GM12878 (cell line): ENCODE measurements around the gene SLC25A13. TPM values are rescaled to one million over a fixed set of nuclear protein-coding genes. Genes with fewer than 3 reads are reported as not detected.

Experiments used
- ATAC-seq: fragments of 200-7000 bp; cut with Tn5 transposase; 3 replicates; pipeline ENCODE4 v1.9.1; 2020; ENCODE audit warnings: mild to moderate bottlenecking, moderate library complexity
- BruUV-seq: library from RNA; stranded (reverse); fragments of 400-500 nt; replicated peaks from 2 replicates; lab custom pipeline; 2021; lab: Mats Ljungman, UMichigan
- CTCF ChIA-PET: fragments of 300-600 bp; sonication (Branson Sonifier 250); formaldehyde crosslinking; extraction: SDS; loops from one replicate; lab custom pipeline; 2021; ENCODE audit warnings: inconsistent platforms; lab: Yijun Ruan, JAX
- POLR2A ChIA-PET: fragments of 350-600 bp; formaldehyde crosslinking; extraction: SDS; loops from one replicate; lab custom pipeline; 2021; ENCODE audit warnings: inconsistent platforms; lab: Charles Lee
- RAD21 ChIA-PET: fragments of 300-600 bp; sonication (Branson Sonifier 250); formaldehyde crosslinking; loops from one replicate; lab custom pipeline; 2023; ENCODE audit warnings: antibody characterized with exemption; ENCODE audit not compliant: unreplicated experiment; lab: Charles Lee
- SMC1A ChIA-PET: fragments of 300-600 bp; sonication (Branson Sonifier 250); formaldehyde crosslinking; loops from one replicate; lab custom pipeline; 2023; ENCODE audit not compliant: unreplicated experiment, uncharacterized antibody; lab: Charles Lee
- DNase-seq: peaks from one replicate; pipeline ENCODE4 v3.0.0-alpha.2; 2011; ENCODE audit warnings: low read depth, low spot score
- FAIRE-seq: peaks from 3 replicates; lab custom pipeline; 2011; peaks lifted over from hg19 to GRCh38; lab: Jason Lieb, UNC
- H2AFZ ChIP-seq: 2 replicates; pipeline ENCODE4 v1.6.0; 2011; ENCODE audit warnings: low read depth, low read length, control low read depth; ENCODE audit not compliant: control insufficient read depth
- H3K27ac ChIP-seq: 2 replicates; pipeline ENCODE4 v1.5.1; 2011; ENCODE audit warnings: control low read depth; ENCODE audit not compliant: control insufficient read depth, insufficient read depth
- H3K27me3 ChIP-seq, 2 experiments: replicated peaks in 1 of 2; 2 replicates each; pipeline versions ENCODE4 v1.6.0 to v1.6.1; 2011; ENCODE audit warnings: low read length in 1 of 2; ENCODE audit not compliant: control insufficient read depth in 2 of 2, insufficient read depth in 2 of 2
- H3K36me3 ChIP-seq, 2 experiments: 2 replicates each; pipeline ENCODE4 v1.5.1; 2011; ENCODE audit warnings: low read length in 1 of 2; ENCODE audit not compliant: control insufficient read depth in 2 of 2, insufficient read depth in 2 of 2
- H3K4me1 ChIP-seq: 2 replicates; pipeline ENCODE4 v1.6.1; 2011; ENCODE audit warnings: mild to moderate bottlenecking, low read length, moderate library complexity, mixed read lengths; ENCODE audit not compliant: control insufficient read depth, insufficient read depth
- H3K4me2 ChIP-seq: 2 replicates; pipeline ENCODE4 v1.6.0; 2011; ENCODE audit warnings: control low read depth; ENCODE audit not compliant: control insufficient read depth, insufficient read depth
- H3K4me3 ChIP-seq: fragments of 200-600 bp; sonication (generic); 2 replicates; pipeline ENCODE4 v1.5.1; 2016
- H3K79me2 ChIP-seq: 2 replicates; pipeline ENCODE4 v1.6.0; 2011; ENCODE audit warnings: low read length; ENCODE audit not compliant: control insufficient read depth, insufficient read depth
- H3K9ac ChIP-seq: 2 replicates; pipeline ENCODE4 v1.8.0; 2011; ENCODE audit warnings: low read length, control low read depth, mixed read lengths; ENCODE audit not compliant: control insufficient read depth, insufficient read depth
- H3K9me3 ChIP-seq: replicated peaks from 3 replicates; pipeline ENCODE4 v1.5.1; 2011; ENCODE audit warnings: mild to moderate bottlenecking, low read length; ENCODE audit not compliant: control insufficient read depth, insufficient read depth
- H4K20me1 ChIP-seq: 2 replicates; pipeline ENCODE4 v1.6.0; 2011; ENCODE audit not compliant: control insufficient read depth, insufficient read depth
- CEBPB ChIP-seq, 2 experiments: fragments of 150-350 bp in 1 of 2; IDR thresholded peaks; 2 replicates each; pipeline ENCODE4 v1.6.1; 2012 to 2014; ENCODE audit warnings: low read depth in 2 of 2, low read length in 2 of 2, borderline replicate concordance in 1 of 2, inconsistent platforms in 1 of 2
- FOS ChIP-seq: IDR thresholded peaks from 3 replicates; pipeline ENCODE4 v1.6.1; 2011; ENCODE audit warnings: borderline replicate concordance; ENCODE audit not compliant: insufficient read length; ENCODE audit errors: extremely low read depth
- FOXM1 ChIP-seq: IDR thresholded peaks from 2 replicates; pipeline ENCODE4 v1.6.1; 2012; ENCODE audit warnings: low read depth, mild to moderate bottlenecking, inconsistent platforms, low read length, moderate library complexity
- HCFC1 ChIP-seq: fragments of 150-350 bp; IDR thresholded peaks from 2 replicates; pipeline ENCODE4 v1.6.1; 2014; ENCODE audit warnings: low read length
- MXI1 ChIP-seq: fragments of 150-350 bp; IDR thresholded peaks from 2 replicates; pipeline ENCODE4 v1.6.1; 2011; ENCODE audit warnings: low read depth, mild to moderate bottlenecking, inconsistent platforms, low read length, improper control_type of control experiment
- NFIC ChIP-seq: IDR thresholded peaks from 2 replicates; pipeline ENCODE4 v1.6.1; 2012; ENCODE audit warnings: low read depth, mild to moderate bottlenecking, inconsistent platforms, low read length, moderate library complexity
- PAX8 ChIP-seq: fragments of 450-650 bp; IDR thresholded peaks from 2 replicates; pipeline ENCODE4 v1.6.1; 2017; ENCODE audit warnings: mild to moderate bottlenecking, moderate library complexity
- PML ChIP-seq: IDR thresholded peaks from 2 replicates; pipeline ENCODE4 v1.6.1; 2012; ENCODE audit warnings: low read length, inconsistent platforms
- POLR2A ChIP-seq: IDR thresholded peaks from 2 replicates; pipeline ENCODE4 v1.6.1; 2011; ENCODE audit warnings: low read depth, mild to moderate bottlenecking, low read length
- RAD51 ChIP-seq: fragments of 450-650 bp; IDR thresholded peaks from 2 replicates; pipeline ENCODE4 v1.6.1; 2016; ENCODE audit warnings: moderate library complexity, mild to moderate bottlenecking, inconsistent platforms
- SPI1 ChIP-seq: IDR thresholded peaks from 2 replicates; pipeline ENCODE4 v1.6.1; 2011; ENCODE audit warnings: low read depth, mild to moderate bottlenecking, low read length, moderate library complexity, borderline replicate concordance; ENCODE audit not compliant: insufficient read depth
- SREBF1 ChIP-seq: IDR thresholded peaks from 2 replicates; pipeline ENCODE4 v1.6.1; 2012; ENCODE audit warnings: mild to moderate bottlenecking, low read length
- WRNIP1 ChIP-seq: IDR thresholded peaks from 2 replicates; pipeline ENCODE4 v1.6.1; 2011; ENCODE audit warnings: low read depth, low read length, improper control_type of control experiment, borderline replicate concordance
- ZNF622 ChIP-seq: fragments of 450-650 bp; IDR thresholded peaks from 2 replicates; pipeline ENCODE4 v1.6.1; 2017; ENCODE audit warnings: mild to moderate bottlenecking, inconsistent platforms
- ZZZ3 ChIP-seq: IDR thresholded peaks from 2 replicates; pipeline ENCODE4 v1.6.1; 2011; ENCODE audit warnings: low read depth; ENCODE audit not compliant: control insufficient read depth, insufficient read length
- WGBS: methylation state at CpG from one replicate; pipeline ENCODE4 v1.1.6; 2016; ENCODE audit warnings: low lambda C conversion rate; ENCODE audit not compliant: insufficient replicate concordance, insufficient coverage; ENCODE audit errors: missing lambda C conversion rate; 5-methylcytosine and 5-hydroxymethylcytosine counted together
- in situ Hi-C: fragments of 300-500 bp; cut with MboI; formaldehyde crosslinking; loops from 9 replicates; pipeline ENCODE4 v1.14.3; 2018; ENCODE audit warnings: mixed read lengths
- intact Hi-C: fragments of 100-400 bp; cut with micrococcal nuclease; formaldehyde crosslinking; loops from one replicate; pipeline ENCODE4 v1.14.2; 2022; ENCODE audit not compliant: unreplicated experiment
- polyA plus RNA-seq, 11 experiments: library from polyadenylated mRNA; depleted of rRNA in 4 of 11; unstranded in 6 of 11; stranded (reverse) in 5 of 11; fragments of >200 nt; fragmentation: Nextera tagmentation in 4 of 11; fragmentation: Illumina TruSeq in 1 of 11; extraction: Ambion mirVana in 4 of 11; extraction: Trizol in 1 of 11; gene quantifications; 1 replicate in 1 of 11; 2 replicates in 10 of 11; pipeline versions ENCODE4 v1.2.1 to v1.2.3, GENCODE V29; 2011 to 2016; ENCODE audit warnings: inconsistent platforms in 2 of 11, missing spikeins in 2 of 11, low read depth in 1 of 11
- total RNA-seq, 4 experiments: library from RNA; depleted of rRNA in 3 of 4; stranded (reverse); fragments of >200 nt in 3 of 4; fragmentation: Illumina TruSeq in 1 of 4; extraction: Trizol in 1 of 4; gene quantifications; 2 replicates each; pipeline versions ENCODE4 v1.2.1 to v1.2.3, GENCODE V29; 2013 to 2021
- TF ChIP-seq, protein P1 (sequence below): fragments of 450-650 bp; IDR thresholded peaks from 2 replicates; pipeline ENCODE4 v1.6.1; 2017; ENCODE audit warnings: mild to moderate bottlenecking, moderate library complexity
- TF ChIP-seq, protein P2 (sequence below): fragments of 450-650 bp; IDR thresholded peaks from 2 replicates; pipeline ENCODE4 v1.6.1; 2017; ENCODE audit warnings: antibody characterized with exemption, mild to moderate bottlenecking, moderate library complexity
- TF ChIP-seq, protein P3 (sequence below): IDR thresholded peaks from 2 replicates; pipeline ENCODE4 v1.6.1; 2011; ENCODE audit warnings: low read depth, mild to moderate bottlenecking, low read length, moderate library complexity, borderline replicate concordance; ENCODE audit errors: extremely low read depth

The SLC25A13 gene
- total and polyA plus RNA-seq, 10 of the 15 experiments (the other 5 are each of a cell fraction or from before 2014, with no cell fraction given): 7.0 to 24.7 (median 18.6) TPM

DNA sequence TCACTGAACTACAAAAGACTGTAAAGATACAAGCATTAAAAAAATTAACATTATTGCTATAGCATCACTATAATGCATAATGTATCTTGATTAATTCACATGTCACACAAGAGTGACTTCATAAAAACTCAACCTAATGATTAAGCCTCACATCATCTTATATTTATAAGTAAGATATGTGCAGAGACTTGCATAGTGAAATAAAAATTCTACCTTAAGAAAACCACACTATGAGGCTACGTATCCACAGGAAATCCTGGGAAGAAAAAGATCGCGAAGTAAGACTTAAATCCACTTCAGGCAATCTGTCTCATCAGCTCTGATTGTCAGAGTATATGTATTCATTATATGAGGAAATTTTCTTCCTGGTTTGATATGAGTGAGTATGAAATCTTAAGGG, 160.0 kb downstream of the SLC25A13 start (continued):
- TF ChIP-seq, protein P1, sequence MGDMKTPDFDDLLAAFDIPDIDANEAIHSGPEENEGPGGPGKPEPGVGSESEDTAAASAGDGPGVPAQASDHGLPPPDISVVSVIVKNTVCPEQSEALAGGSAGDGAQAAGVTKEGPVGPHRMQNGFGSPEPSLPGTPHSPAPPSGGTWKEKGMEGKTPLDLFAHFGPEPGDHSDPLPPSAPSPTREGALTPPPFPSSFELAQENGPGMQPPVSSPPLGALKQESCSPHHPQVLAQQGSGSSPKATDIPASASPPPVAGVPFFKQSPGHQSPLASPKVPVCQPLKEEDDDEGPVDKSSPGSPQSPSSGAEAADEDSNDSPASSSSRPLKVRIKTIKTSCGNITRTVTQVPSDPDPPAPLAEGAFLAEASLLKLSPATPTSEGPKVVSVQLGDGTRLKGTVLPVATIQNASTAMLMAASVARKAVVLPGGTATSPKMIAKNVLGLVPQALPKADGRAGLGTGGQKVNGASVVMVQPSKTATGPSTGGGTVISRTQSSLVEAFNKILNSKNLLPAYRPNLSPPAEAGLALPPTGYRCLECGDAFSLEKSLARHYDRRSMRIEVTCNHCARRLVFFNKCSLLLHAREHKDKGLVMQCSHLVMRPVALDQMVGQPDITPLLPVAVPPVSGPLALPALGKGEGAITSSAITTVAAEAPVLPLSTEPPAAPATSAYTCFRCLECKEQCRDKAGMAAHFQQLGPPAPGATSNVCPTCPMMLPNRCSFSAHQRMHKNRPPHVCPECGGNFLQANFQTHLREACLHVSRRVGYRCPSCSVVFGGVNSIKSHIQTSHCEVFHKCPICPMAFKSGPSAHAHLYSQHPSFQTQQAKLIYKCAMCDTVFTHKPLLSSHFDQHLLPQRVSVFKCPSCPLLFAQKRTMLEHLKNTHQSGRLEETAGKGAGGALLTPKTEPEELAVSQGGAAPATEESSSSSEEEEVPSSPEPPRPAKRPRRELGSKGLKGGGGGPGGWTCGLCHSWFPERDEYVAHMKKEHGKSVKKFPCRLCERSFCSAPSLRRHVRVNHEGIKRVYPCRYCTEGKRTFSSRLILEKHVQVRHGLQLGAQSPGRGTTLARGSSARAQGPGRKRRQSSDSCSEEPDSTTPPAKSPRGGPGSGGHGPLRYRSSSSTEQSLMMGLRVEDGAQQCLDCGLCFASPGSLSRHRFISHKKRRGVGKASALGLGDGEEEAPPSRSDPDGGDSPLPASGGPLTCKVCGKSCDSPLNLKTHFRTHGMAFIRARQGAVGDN: no peak
- TF ChIP-seq MXI1: no peak
- TF ChIP-seq PAX8: no peak
- TF ChIP-seq SPI1: no peak
- no peak for TF ChIP-seq ZZZ3
- no peak for TF ChIP-seq HCFC1

DNA sequence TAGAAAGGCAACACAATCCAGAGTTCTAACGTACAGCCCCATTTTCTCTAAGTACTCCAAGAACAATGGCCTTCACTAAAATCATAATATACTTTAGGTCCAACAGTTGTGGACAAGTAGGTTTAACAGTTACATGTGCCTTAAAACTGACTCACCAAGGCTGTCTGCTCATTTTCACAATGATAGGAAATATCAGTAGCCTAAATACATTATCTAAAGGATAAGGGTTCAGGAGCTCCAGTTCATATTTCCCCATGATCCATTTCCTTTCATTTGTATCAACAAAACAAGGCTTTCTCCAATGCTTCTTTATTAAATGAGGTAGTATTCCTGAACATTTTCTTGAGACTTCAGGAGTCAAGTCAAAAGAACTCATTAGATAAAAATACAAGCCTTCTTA, 164.0 kb downstream of the SLC25A13 start:
- Histone ChIP-seq H3K27ac (no peak overlapping the region), H2AFZ (no peak overlapping the region), H3K4me1 (no peaks in the 10 kb centered on the region), H3K79me2 (no peaks in the 10 kb centered on the region), H3K9me3 (no peaks in the 10 kb centered on the region), H3K4me3 (no peak overlapping the region), H3K27me3 (no peaks in the 10 kb centered on the region), H3K9ac (no peak overlapping the region), H3K4me2 (no peak overlapping the region), H4K20me1 (no peaks in the 10 kb centered on the region), H3K36me3 (no peaks in the 10 kb centered on the region; a peak in 1 of 4 replicates)
- in situ Hi-C loops (no loop called here), intact Hi-C loops (no loop called here)
- RAD21 ChIA-PET: no interaction called here
- CTCF ChIA-PET: interaction anchor here (1.0 kb wide), 1 partner anchor 15 kb away, joined by 3 read pairs; no protein-coding TSS in a partner anchor
- POLR2A ChIA-PET: no interaction called here
- ATAC-seq (no peak), DNase-seq (no peak), FAIRE-seq (no peak)
- no TSS peak for BruUV-seq
- 100% methylated on average over 1 of the region's 1 CpG for WGBS
- SMC1A ChIA-PET: no interaction called here
- TF ChIP-seq FOS: no peak
- TF ChIP-seq POLR2A: no peak
- no peak for TF ChIP-seq SREBF1
- TF ChIP-seq, protein P2, sequence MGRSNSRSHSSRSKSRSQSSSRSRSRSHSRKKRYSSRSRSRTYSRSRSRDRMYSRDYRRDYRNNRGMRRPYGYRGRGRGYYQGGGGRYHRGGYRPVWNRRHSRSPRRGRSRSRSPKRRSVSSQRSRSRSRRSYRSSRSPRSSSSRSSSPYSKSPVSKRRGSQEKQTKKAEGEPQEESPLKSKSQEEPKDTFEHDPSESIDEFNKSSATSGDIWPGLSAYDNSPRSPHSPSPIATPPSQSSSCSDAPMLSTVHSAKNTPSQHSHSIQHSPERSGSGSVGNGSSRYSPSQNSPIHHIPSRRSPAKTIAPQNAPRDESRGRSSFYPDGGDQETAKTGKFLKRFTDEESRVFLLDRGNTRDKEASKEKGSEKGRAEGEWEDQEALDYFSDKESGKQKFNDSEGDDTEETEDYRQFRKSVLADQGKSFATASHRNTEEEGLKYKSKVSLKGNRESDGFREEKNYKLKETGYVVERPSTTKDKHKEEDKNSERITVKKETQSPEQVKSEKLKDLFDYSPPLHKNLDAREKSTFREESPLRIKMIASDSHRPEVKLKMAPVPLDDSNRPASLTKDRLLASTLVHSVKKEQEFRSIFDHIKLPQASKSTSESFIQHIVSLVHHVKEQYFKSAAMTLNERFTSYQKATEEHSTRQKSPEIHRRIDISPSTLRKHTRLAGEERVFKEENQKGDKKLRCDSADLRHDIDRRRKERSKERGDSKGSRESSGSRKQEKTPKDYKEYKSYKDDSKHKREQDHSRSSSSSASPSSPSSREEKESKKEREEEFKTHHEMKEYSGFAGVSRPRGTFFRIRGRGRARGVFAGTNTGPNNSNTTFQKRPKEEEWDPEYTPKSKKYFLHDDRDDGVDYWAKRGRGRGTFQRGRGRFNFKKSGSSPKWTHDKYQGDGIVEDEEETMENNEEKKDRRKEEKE: no peak
- TF ChIP-seq CEBPB (IDR thresholded peaks at IDR 0.05; ENCODE audit: borderline replicate concordance in 1 of 2, low read depth in 2 of 2, low read length in 2 of 2): no peak
- TF ChIP-seq NFIC: no peak
- TF ChIP-seq PML: no peak
- no peak for TF ChIP-seq PAX8
- TF ChIP-seq RAD51: no peak
- no peak for TF ChIP-seq FOXM1
- TF ChIP-seq, protein P3, sequence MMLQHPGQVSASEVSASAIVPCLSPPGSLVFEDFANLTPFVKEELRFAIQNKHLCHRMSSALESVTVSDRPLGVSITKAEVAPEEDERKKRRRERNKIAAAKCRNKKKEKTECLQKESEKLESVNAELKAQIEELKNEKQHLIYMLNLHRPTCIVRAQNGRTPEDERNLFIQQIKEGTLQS: no peak
- TF ChIP-seq HCFC1: no peak
- TF ChIP-seq ZNF622: no peak
- no peak for TF ChIP-seq WRNIP1
